IPS DF 6.9 (cell line): ENCODE measurements around the gene MAP7D1.
A peak's percentile ranks its signal among the peaks of the same experiment; 100 is the strongest.

Experiments
- DNase-seq: peaks from one replicate; pipeline ENCODE4 v3.0.0-alpha.2; 2013; ENCODE audit warnings: low read depth, low spot score
- H3K27ac ChIP-seq: one replicate; pipeline ENCODE4 v1.5.1; 2013; ENCODE audit warnings: low read length, control low read depth
- H3K27me3 ChIP-seq: 2 replicates; pipeline ENCODE4 v1.6.1; 2013; ENCODE audit warnings: mild to moderate bottlenecking, low read length; ENCODE audit not compliant: control insufficient read depth, insufficient read depth
- H3K36me3 ChIP-seq: 2 replicates; pipeline ENCODE4 v1.6.1; 2013; ENCODE audit warnings: low read length; ENCODE audit not compliant: control insufficient read depth, insufficient read depth
- H3K4me1 ChIP-seq: 2 replicates; pipeline ENCODE4 v1.6.1; 2013; ENCODE audit warnings: low read length; ENCODE audit not compliant: control insufficient read depth, insufficient read depth
- H3K4me3 ChIP-seq: 2 replicates; pipeline ENCODE4 v1.5.1; 2013; ENCODE audit warnings: mild to moderate bottlenecking, low read length
- H3K9me3 ChIP-seq: 2 replicates; pipeline ENCODE4 v1.6.1; 2013; ENCODE audit warnings: low read length, inconsistent platforms; ENCODE audit not compliant: control insufficient read depth, insufficient read depth
- WGBS: extraction: QIAGEN DNeasy Blood & Tissue Kit; methylation state at CpG from one replicate; pipeline ENCODE4 v1.1.7; 2013; ENCODE audit warnings: mixed read lengths, missing lambda C conversion rate; ENCODE audit not compliant: insufficient read length, insufficient coverage; 5-methylcytosine and 5-hydroxymethylcytosine counted together

The MAP7D1 gene

GRCh38 chr1:36160949-36161485 is 5.1 kb downstream of the MAP7D1 start:
- Histone ChIP-seq H3K9me3 (no peaks in the 10 kb centered on the region), H3K27ac (no peak overlapping the region), H3K4me1 (peaks cover 4% of the 10 kb centered on the region; the same call in 1 of the 2 replicates), H3K36me3 (no peaks in the 10 kb centered on the region), H3K4me3 (peak overlapping the region; percentile 45; the same call in 1 of the 2 replicates), H3K27me3 (no peaks in the 10 kb centered on the region)
- DNase-seq, result no peak
- WGBS, result no CpG with 5 or more reads among the region's 12 CpGs

DNA sequence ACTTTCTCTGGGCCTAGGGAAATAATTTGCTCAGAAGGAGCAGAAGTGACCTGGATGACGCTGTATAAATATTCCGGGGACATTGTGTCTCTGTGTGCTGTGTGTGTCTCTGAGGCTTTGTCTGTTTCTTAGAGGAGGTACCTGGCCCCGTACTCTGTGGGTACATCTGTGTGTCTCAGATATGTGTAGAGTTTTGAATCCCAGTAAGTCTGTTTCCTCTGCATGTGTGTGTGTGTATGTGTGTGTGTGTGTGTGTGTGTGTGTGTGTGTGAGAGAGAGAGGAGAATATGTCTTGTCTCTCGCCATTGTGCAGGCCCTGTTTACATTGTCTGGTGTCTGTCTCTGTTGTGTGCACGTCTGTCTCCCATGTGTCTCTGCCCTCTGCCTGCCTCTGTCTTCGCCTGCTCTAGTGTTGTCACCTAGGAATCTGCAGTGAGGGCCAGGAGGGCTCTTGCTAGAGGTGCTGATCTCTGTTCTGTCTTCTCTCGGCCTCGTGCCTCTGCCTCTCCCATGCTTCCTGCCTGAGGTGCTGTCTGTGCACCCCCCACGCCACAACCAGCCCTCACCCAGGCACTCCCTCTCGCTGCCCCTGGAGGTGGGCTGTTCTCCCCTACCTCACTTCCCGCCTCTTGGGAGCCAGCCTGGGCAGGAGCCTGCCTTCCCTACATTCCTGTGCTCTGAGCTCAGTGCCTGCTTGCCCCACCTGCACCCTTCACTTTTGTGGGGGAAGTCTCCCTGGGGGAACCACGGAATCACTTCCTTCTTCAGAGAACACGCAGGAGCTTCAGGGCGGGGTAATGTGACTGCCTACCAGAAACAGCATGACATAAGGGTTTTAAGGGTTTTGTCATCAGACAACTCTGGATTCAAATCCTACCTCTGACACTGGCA is 5.9 kb downstream of the MAP7D1 start:
- Histone ChIP-seq H3K4me3 (no peak overlapping the region), H3K4me1 (peaks cover 4% of the 10 kb centered on the region; the same call in 1 of the 2 replicates), H3K36me3 (no peaks in the 10 kb centered on the region), H3K9me3 (no peaks in the 10 kb centered on the region), H3K27ac (no peak overlapping the region), H3K27me3 (no peaks in the 10 kb centered on the region)
- no CpG with 5 or more reads among the region's 14 CpGs for WGBS
- no peak for DNase-seq

DNA sequence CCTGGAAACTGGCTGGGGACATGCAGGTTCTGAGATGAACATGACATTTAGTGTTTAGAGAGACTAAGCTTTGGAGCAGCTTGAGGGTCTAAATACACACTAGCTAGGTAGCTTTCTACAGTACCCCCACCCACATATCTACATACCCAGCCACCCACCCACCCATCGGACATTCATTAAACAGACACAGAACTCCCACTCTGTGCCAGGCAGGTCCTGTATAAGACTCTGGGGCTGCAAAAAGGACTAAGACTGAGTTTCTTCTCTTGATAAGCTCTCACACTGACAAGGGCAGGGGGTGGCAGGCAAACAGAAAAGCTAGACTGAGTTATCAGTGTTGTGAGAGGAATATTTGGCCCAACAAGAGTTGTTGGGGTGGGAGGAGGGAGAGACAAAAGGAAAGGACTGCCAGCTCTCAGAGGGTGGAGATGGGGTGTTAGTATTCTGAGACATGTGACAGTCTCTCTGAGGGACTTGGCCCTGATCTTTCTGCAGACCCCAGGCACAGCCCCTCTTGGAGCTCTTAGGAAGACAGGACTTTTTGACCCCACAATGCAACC is 6.8 kb downstream of the MAP7D1 start:
- Histone ChIP-seq H3K27ac (no peak overlapping the region), H3K27me3 (no peaks in the 10 kb centered on the region), H3K4me1 (0 out of 2 replicates have a peak, but pooled peaks cover 1% of the 10 kb centered on the region), H3K4me3 (no peak overlapping the region), H3K9me3 (no peaks in the 10 kb centered on the region), H3K36me3 (no peaks in the 10 kb centered on the region)
- DNase-seq, result no peak
- no CpG with 5 or more reads among the region's 1 CpG for WGBS

- no peaks in the 10 kb centered on the region for H3K36me3 ChIP-seq
These were observed 7.5 kb downstream of the MAP7D1 start for GRCh38 chr1:36163426-36163825.

GRCh38 chr1:36164361-36164760 is 8.4 kb downstream of the MAP7D1 start:
- H3K36me3 ChIP-seq, result no peaks in the 10 kb centered on the region
- no CpG with 5 or more reads among the region's 2 CpGs for WGBS
- no peak overlapping the region for H3K4me3 ChIP-seq
- 0 out of 2 replicates have a peak, but pooled peaks cover 1% of the 10 kb centered on the region for H3K4me1 ChIP-seq
- no peaks in the 10 kb centered on the region for H3K9me3 ChIP-seq
- DNase-seq, result no peak
- no peaks in the 10 kb centered on the region for H3K27me3 ChIP-seq
- no peak overlapping the region for H3K27ac ChIP-seq

More at GRCh38 chr1:36163426-36163825, 7.5 kb downstream of the MAP7D1 start:
- no peaks in the 10 kb centered on the region for H3K9me3 ChIP-seq
- no peak for DNase-seq
- H3K4me1 ChIP-seq, result 0 out of 2 replicates have a peak, but pooled peaks cover 1% of the 10 kb centered on the region
- no peaks in the 10 kb centered on the region for H3K27me3 ChIP-seq
- no peak overlapping the region for H3K27ac ChIP-seq
- H3K4me3 ChIP-seq, result no peak overlapping the region

DNA sequence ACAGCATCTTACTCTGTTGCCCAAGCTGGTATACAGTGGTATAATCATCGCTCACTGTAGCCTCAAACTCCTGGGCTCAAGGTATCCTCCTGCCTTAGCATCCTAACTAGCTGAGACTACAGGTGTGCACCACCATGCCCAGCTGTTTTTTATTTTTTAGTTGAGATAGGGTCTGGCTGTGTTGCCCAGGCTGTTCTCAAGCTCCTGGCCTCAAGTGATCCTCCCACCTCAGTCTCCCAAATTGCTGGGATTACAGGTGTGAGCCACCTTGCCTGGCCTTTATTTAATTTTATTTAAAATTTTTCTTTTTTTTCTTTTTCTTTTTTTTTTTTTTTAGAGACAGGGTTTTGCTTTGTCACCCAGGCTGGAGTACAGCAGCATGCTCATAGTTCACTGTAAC is 9.2 kb downstream of the MAP7D1 start:
- no peaks in the 10 kb centered on the region for H3K4me1 ChIP-seq
- no peak for DNase-seq

DNA sequence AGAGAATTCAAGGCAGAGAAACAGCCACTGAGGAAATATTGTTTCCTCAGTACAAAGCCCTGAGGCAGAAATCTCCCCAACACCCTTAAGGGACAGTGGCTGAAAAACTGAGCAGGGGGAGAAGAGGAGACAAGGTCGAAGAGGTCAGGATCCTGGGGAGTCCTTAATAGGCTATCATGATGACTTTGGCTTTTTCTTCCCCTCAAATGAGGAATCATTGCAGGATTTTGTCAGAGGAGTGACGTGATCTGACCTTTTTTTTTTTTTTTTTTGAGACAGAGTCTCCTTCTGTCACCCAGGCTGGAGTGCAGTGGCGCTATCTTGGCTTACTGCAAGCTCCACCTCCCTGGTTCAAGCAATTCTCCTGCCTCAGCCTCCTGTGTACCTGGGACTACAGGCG is 10.2 kb downstream of the MAP7D1 start:
- H3K27me3 ChIP-seq, result no peaks in the 10 kb centered on the region
- 0 out of 2 replicates have a peak, but pooled peaks cover 3% of the 10 kb centered on the region for H3K36me3 ChIP-seq
- DNase-seq, result no peak
- no peaks in the 10 kb centered on the region for H3K9me3 ChIP-seq
- no peak overlapping the region for H3K4me3 ChIP-seq
- H3K27ac ChIP-seq, result no peak overlapping the region
- WGBS, result no CpG with 5 or more reads among the region's 4 CpGs
- no peaks in the 10 kb centered on the region for H3K4me1 ChIP-seq

More for the DNA sequence above, 9.2 kb downstream of the MAP7D1 start:
- no peaks in the 10 kb centered on the region for H3K9me3 ChIP-seq
- no peak overlapping the region for H3K4me3 ChIP-seq
- H3K27me3 ChIP-seq, result no peaks in the 10 kb centered on the region
- WGBS, result no CpG with 5 or more reads among the region's 1 CpG
- no peak overlapping the region for H3K27ac ChIP-seq
- H3K36me3 ChIP-seq, result no peaks in the 10 kb centered on the region

DNA sequence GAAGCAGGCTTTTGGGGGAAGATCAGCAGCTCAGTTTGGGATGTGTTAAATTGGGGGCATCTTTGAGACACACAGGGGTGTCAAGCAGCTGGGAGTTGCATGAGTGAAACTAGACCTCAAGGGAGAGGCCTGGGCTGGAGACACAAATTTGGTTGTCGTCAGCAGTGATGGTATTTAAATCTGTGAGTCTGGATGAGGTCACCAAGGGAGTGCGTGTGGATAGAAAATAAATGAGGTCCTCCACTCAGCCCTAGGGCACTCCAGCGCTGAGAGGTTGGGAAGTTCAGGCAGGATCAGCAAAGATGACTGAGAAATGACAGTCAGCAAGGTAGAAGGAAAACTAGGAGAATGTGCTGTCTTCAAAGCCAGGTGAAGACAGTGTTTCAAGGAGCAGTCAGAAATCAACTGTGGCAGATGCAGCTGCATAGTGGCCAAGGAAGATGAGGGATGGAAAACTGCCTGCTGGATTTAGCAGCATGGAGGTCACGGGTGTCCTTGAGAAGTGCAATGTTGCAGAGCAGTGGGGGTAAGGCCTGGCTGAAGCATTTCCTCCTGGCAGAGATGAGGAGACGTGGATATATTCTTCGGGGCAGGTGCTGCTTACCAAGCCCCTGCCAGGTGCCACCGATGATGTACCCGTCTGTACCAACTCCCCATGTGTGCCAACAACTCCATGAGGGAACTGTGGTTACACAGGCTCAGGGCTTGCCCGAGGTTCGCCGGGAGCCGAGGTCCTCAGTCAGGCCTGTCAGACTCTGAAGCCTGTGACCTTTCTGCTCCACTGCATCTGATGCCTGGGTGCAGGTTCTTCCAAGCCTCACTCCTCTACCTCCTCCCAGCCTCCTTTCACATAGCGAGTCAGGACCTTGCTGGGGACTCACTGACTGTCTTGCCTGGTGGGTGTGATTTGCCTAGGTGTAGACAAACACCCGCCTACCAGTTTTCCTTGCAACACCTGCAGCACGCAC is 11.3 kb downstream of the MAP7D1 start:
- Histone ChIP-seq H3K4me1 (no peaks in the 10 kb centered on the region), H3K36me3 (0 out of 2 replicates have a peak, but pooled peaks cover 5% of the 10 kb centered on the region), H3K27me3 (no peaks in the 10 kb centered on the region), H3K9me3 (no peaks in the 10 kb centered on the region), H3K4me3 (no peak overlapping the region), H3K27ac (no peak overlapping the region)
- no CpG with 5 or more reads among the region's 15 CpGs for WGBS
- no peak for DNase-seq

DNA sequence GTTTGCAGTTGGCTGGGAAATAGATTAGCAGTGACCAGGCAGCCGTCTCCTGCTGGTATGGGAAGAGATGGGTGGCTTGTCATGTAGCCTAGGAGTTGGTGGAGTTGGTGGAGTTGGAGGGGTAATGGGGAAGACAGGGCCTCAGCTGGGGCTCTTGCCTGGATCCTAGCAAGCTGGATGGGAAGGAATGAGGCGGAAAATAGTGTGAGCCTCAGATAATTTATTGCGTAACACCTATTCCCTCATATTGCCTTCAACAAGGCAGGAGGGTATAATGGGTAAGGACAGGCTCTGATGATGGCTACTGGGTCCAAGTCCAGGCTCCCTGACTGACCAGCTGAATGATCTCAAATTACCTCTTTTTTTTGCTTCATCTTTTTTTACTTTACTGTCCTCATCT is 12.6 kb downstream of the MAP7D1 start:
- no peak overlapping the region for H3K27ac ChIP-seq
- H3K9me3 ChIP-seq, result no peaks in the 10 kb centered on the region
- no peaks in the 10 kb centered on the region for H3K27me3 ChIP-seq
- H3K4me3 ChIP-seq, result no peak overlapping the region
- WGBS, result no CpG with 5 or more reads among the region's 3 CpGs
- H3K4me1 ChIP-seq, result no peaks in the 10 kb centered on the region
- DNase-seq, result no peak
- peaks cover 11% of the 10 kb centered on the region; the same call in 1 of the 2 replicates for H3K36me3 ChIP-seq
